Measurements from ENCODE around the gene CACNA1F.
A peak's percentile ranks its signal among the peaks of the same experiment; 100 is the strongest.

CACNA1F gene

GRCh38 chrX:49233176-49233575 lies at the start of gene CACNA1F:
CACNA1F (minus strand) TSS chrX:49233340; CDS start chrX:49233309, 31 bp downstream.
- no peak for DNase-seq (ENCODE audit: low read depth, low spot score)

- DNase-seq (ENCODE audit: low read depth, low spot score) = no peak
These were observed 49.5 kb upstream of the CACNA1F start for GRCh38 chrX:49282647-49283011.

- DNase-seq (ENCODE audit: low read depth, low spot score) = no peak
These were observed 44.9 kb upstream of the CACNA1F start for GRCh38 chrX:49278081-49278480.

GRCh38 chrX:49277535-49277830 lies 44.3 kb upstream of the CACNA1F start:
- no peak for DNase-seq (ENCODE audit: low read depth, low spot score)

- DNase-seq (ENCODE audit: low read depth, low spot score) = no peak
These were observed 43.8 kb upstream of the CACNA1F start for GRCh38 chrX:49276671-49277534.

GRCh38 chrX:49276207-49276606 lies 43.1 kb upstream of the CACNA1F start:
- no peak for DNase-seq (ENCODE audit: low read depth, low spot score)

- peak; percentile 7 for DNase-seq (ENCODE audit: low read depth, low spot score)
These were observed 40.1 kb upstream of the CACNA1F start for GRCh38 chrX:49273181-49273727.

GRCh38 chrX:49272421-49272820 lies 39.3 kb upstream of the CACNA1F start:
- DNase-seq (ENCODE audit: low read depth, low spot score) = no peak

- no peak for DNase-seq (ENCODE audit: low read depth, low spot score)
These were observed 38.2 kb upstream of the CACNA1F start for GRCh38 chrX:49271341-49271740.

- DNase-seq (ENCODE audit: low read depth, low spot score) = no peak
These were observed 37.2 kb upstream of the CACNA1F start for GRCh38 chrX:49270249-49270921.

GRCh38 chrX:49269767-49270248 lies 36.7 kb upstream of the CACNA1F start, which contains the start of gene PPP1R3F:
PPP1R3F (plus strand) TSS chrX:49269793; CDS start chrX:49269870, 77 bp downstream.
- no peak for DNase-seq (ENCODE audit: low read depth, low spot score)

- peak; percentile 90 for DNase-seq (ENCODE audit: low read depth, low spot score)
These were observed 36.0 kb upstream of the CACNA1F start for GRCh38 chrX:49269010-49269766.

- DNase-seq (ENCODE audit: low read depth, low spot score) = no peak
These were observed 35.5 kb upstream of the CACNA1F start for GRCh38 chrX:49268702-49269009.

- DNase-seq (ENCODE audit: low read depth, low spot score) = no peak
These were observed 33.6 kb upstream of the CACNA1F start for GRCh38 chrX:49266523-49267445.

- no peak for DNase-seq (ENCODE audit: low read depth, low spot score)
These were observed 31.3 kb upstream of the CACNA1F start, which contains the start of gene FOXP3 for GRCh38 chrX:49264460-49264859. FOXP3 (minus strand) TSS chrX:49264710; CDS start chrX:49258505, 6,205 bp downstream.

- DNase-seq (ENCODE audit: low read depth, low spot score) = no peak
These were observed 30.5 kb upstream of the CACNA1F start for GRCh38 chrX:49263631-49264030.

- DNase-seq (ENCODE audit: low read depth, low spot score) = no peak
These were observed 29.5 kb upstream of the CACNA1F start for GRCh38 chrX:49262603-49263002.

GRCh38 chrX:49260221-49260985 lies 27.3 kb upstream of the CACNA1F start:
- no peak for DNase-seq (ENCODE audit: low read depth, low spot score)

GRCh38 chrX:49258749-49259124 lies 25.6 kb upstream of the CACNA1F start:
- no peak for DNase-seq (ENCODE audit: low read depth, low spot score)
